ENCODE measurements around the gene MAPT.
A peak's percentile ranks its signal among the peaks of the same experiment; 100 is the strongest.

Gene MAPT

GRCh38 chr17:46025060-46025459, 130.7 kb downstream of the MAPT start (continued):
- no peak for TF ChIP-seq ESRRG (CRISPR knock-in tag; IDR thresholded peaks at IDR 0.05)
- no peak for TF ChIP-seq ISL1 (CRISPR knock-in tag; IDR thresholded peaks at IDR 0.05)
- TF ChIP-seq OSR1 (CRISPR knock-in tag; IDR thresholded peaks at IDR 0.05): no peak
- no peak for TF ChIP-seq ZNF8 (CRISPR knock-in tag; IDR thresholded peaks at IDR 0.05)
- no peak for TF ChIP-seq ZNF70 (CRISPR knock-in tag; IDR thresholded peaks at IDR 0.05)
- TF ChIP-seq GLIS3 (CRISPR knock-in tag; IDR thresholded peaks at IDR 0.05): no peak

GRCh38 chr17:46025510-46026165, 131.3 kb downstream of the MAPT start:
- ATAC-seq: peak; percentile 11
- TF ChIP-seq CSDC2 (CRISPR knock-in tag; IDR thresholded peaks at IDR 0.05) (no peak), SNAI2 (CRISPR knock-in tag; IDR thresholded peaks at IDR 0.05) (no peak), ARNTL (CRISPR knock-in tag; IDR thresholded peaks at IDR 0.05; ENCODE audit: borderline replicate concordance, low read depth) (no peak)

GRCh38 chr17:46026166-46027047, 132.1 kb downstream of the MAPT start:
- peak; percentile 11 for ATAC-seq
- no peak for TF ChIP-seq PPARA (CRISPR knock-in tag; IDR thresholded peaks at IDR 0.05; ENCODE audit: borderline replicate concordance)
- no peak for TF ChIP-seq ZNF565 (CRISPR knock-in tag; conservative IDR thresholded peaks at IDR 0.05; ENCODE audit: low read depth)
- no peak for TF ChIP-seq ESRRG (CRISPR knock-in tag; IDR thresholded peaks at IDR 0.05)
- TF ChIP-seq TOX (CRISPR knock-in tag; IDR thresholded peaks at IDR 0.05; ENCODE audit: borderline replicate concordance): no peak
- no peak for TF ChIP-seq PATZ1 (CRISPR knock-in tag; IDR thresholded peaks at IDR 0.05; ENCODE audit: borderline replicate concordance)

GRCh38 chr17:46027048-46027975, 133.0 kb downstream of the MAPT start:
- no peak for TF ChIP-seq ZFP30 (CRISPR knock-in tag; IDR thresholded peaks at IDR 0.05)
- TF ChIP-seq TCF4 (CRISPR knock-in tag; IDR thresholded peaks at IDR 0.05; ENCODE audit: borderline replicate concordance): no peak
- TF ChIP-seq TOX (CRISPR knock-in tag; IDR thresholded peaks at IDR 0.05; ENCODE audit: borderline replicate concordance): no peak
- no peak for TF ChIP-seq SNAI2 (CRISPR knock-in tag; IDR thresholded peaks at IDR 0.05)
- no peak for TF ChIP-seq TSHZ2 (CRISPR knock-in tag; IDR thresholded peaks at IDR 0.05)
- ATAC-seq: no peak

- TF ChIP-seq SNAI2 (CRISPR knock-in tag; IDR thresholded peaks at IDR 0.05): no peak
- no peak for TF ChIP-seq ARNTL (CRISPR knock-in tag; IDR thresholded peaks at IDR 0.05; ENCODE audit: borderline replicate concordance, low read depth)
- TF ChIP-seq ESRRG (CRISPR knock-in tag; IDR thresholded peaks at IDR 0.05): no peak
- TF ChIP-seq TOX (CRISPR knock-in tag; IDR thresholded peaks at IDR 0.05; ENCODE audit: borderline replicate concordance): no peak
- TF ChIP-seq CSDC2 (CRISPR knock-in tag; IDR thresholded peaks at IDR 0.05): no peak
- no peak for TF ChIP-seq ZNF8 (CRISPR knock-in tag; IDR thresholded peaks at IDR 0.05)
- no peak for TF ChIP-seq RARB (CRISPR knock-in tag; IDR thresholded peaks at IDR 0.05)
- TF ChIP-seq CSRNP3 (CRISPR knock-in tag; IDR thresholded peaks at IDR 0.05): no peak
- no peak for TF ChIP-seq BACH2 (CRISPR knock-in tag; IDR thresholded peaks at IDR 0.05; ENCODE audit: borderline replicate concordance)
- TF ChIP-seq TSHZ2 (CRISPR knock-in tag; IDR thresholded peaks at IDR 0.05): no peak
- no peak for ATAC-seq
Observed at GRCh38 chr17:46027976-46028325, 133.6 kb downstream of the MAPT start.

Measured in SK-N-SH treated with all-trans-retinoic acid at 6 μM for 48 hours (cell line).